Activated T-cell treated with anti-CD3 and anti-CD28 coated beads for 48 hours (primary cell): ENCODE results near the gene TP53RK.

ENCODE experiments used
- DNase-seq: peaks from one replicate; pipeline ENCODE4 v3.0.0-alpha.2; 2020; ENCODE audit warnings: low read depth

The TP53RK gene

DNA sequence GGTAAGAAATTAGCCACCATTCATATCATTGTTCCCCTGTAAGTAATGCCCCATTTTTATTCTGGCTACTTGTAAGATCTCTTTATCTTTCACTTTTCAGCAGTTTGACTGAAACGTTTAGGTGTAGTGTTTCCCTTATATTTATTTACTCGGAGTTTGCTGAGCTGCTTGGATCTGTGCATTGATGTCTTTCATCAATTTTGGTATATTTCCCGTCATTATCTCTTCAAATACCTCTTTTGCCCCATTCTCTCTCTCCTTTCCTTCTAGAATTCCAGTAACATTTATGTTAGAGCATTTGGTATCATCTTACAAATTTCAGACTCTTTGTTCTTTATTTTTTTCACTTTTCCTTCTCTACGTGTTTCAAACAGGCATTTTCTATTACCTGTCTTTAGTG, 28.8 kb downstream of the TP53RK start:
- DNase-seq = no peak

DNA sequence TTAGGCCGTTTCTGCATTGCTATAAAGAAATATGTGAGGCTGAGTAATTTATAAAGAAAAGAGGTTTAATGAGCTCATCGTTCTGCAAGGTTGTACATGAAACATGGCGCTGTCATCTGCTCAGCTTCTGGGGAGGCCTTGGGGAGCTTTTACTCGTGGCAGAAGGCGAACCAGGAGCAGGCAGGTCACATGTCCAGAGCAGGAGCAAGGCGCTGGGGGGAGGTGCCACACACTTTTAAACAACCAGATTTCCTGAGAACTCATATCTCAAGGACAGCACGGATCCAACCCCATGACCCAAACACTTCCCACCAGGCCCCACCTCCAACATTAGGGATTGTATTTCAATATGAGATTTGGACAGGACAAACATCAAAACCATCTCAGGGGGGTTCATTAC, 31.6 kb downstream of the TP53RK start:
- DNase-seq = no peak

GRCh38 chr20:46657137-46657536, 32.1 kb downstream of the TP53RK start:
- DNase-seq = no peak

GRCh38 chr20:46652699-46653098, 36.5 kb downstream of the TP53RK start:
- no peak for DNase-seq

GRCh38 chr20:46651091-46651962, 37.9 kb downstream of the TP53RK start, which contains the start of gene SLC13A3:
SLC13A3 (minus strand) TSS chr20:46651459; CDS start chr20:46651421, 38 bp downstream.
- DNase-seq = no peak

DNA sequence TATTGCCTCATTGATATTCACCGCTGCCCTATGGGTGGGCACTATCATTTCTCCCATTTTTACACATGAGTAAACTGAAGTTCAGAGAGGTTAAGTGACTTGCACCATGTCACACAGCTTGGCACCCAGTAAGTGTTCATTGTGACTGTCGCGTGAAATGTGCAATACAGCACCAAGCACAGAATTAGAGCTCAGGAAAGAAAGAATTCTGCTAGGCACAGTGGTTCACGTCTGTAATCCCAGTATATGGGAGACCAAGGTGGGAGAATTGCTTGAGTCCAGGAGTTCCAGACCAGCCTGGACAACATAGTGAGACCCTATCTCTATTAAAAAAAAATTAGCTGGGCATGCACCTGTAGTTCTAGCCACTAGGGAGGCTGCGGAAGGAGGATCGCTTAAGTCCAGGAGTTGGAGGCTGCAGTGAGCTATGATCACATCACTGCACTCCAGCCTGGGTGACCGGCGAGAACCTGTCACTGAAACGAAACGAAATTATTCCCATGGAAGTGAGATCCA, 38.6 kb downstream of the TP53RK start:
- DNase-seq = no peak

DNA sequence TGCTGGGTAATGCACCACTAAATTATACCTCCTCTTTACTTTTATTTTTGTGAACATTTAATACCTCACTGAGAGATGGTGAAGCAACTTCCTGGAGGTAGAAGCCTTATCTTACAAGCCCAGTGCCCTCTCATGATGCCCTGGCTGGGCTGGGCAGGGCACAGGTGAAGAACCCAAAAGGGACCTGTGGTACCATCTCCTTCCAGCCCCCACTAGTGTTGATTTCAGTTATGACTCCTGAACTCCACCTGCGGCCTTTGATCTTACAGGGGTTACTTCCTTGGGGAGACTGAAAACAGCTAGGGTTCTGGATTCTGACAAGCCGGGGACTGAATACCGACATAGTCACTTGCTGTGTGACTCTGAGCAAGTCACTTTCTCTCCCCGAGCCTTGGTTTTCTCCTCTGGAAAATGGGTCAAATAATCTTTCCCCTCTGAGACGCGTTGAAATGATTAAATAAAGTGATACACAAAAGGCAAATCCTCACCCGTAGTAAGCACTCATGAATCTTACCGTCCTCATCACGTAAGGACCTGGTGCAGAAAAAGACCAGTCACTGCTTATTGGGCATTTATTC, 39.2 kb downstream of the TP53RK start:
- DNase-seq = no peak

GRCh38 chr20:46649650-46649949, 39.6 kb downstream of the TP53RK start:
- no peak for DNase-seq

DNA sequence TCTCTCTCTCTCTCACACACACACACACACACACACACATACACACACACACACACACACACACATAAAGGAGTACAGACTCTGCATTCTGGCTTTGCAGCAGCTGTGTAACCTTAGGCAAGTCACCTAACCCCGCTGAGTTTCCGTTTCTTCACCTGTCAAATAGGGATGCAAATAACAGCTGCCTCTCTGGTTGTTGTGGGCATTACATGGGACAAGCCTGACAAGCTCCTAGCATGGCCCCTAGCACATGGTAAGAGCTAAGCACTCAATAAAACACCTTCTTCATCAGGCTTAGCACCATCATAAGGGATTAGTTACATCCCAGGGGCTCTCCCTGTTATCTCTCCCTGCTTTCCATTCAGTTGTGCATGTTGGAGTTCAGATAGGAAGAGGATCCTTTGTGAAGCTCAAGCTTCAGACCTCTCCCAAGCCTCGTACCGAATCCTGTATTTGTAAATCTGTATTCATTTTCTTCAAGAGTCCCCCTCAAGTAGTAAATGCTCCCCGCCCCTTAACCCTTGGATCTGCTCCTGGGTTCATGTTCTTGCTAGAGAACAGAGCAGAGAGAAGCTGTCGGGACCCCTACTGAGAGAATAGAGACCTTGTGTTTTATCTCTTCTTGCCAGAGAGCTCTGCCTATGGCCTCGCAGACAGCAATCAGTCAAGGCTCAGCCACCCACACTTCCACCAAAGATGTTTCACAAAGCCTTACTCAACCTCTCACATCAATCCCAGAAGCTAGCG, 40.2 kb downstream of the TP53RK start:
- no peak for DNase-seq

GRCh38 chr20:46647469-46647868, 41.8 kb downstream of the TP53RK start:
- DNase-seq = no peak

GRCh38 chr20:46646659-46647380, 42.4 kb downstream of the TP53RK start:
- no peak for DNase-seq

GRCh38 chr20:46646122-46646521, 43.1 kb downstream of the TP53RK start:
- no peak for DNase-seq

DNA sequence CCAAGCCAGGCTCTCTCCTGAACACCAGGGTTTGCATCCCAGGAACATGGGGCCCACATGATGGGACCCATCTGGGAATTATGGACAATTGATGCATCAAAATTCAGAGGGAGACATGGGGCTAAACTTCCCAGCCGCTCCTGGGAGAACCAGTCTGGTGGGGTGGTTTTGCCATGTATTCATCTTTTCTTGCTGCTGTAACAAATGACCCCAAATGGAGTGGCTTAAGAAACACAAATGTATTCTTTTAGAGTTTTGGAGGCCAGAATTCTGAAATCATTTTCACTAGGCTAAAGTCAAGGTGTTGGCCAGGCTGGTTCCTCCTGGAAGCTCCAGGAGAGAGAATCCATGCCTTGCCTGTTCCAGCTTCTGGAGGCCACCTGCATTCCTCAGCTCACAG, 44.5 kb downstream of the TP53RK start:
- no peak for DNase-seq

DNA sequence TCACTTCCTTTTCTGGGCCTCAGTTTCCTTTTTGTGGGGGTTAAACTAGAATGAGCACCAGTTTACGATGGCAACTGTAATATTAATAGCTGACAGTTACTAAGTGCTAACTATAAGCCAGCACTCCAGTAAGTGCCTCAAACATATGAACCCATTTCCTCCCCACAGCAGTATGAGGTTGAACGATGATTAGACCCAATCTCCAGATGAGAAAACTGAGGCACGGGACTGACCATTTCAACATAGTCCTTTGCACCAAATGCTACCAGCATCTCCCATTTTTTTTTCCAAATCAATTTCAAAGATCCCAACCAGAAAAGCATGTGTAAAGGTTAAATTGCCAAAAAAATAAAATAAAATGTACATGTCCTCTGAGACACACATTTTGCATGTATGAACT, 45.1 kb downstream of the TP53RK start:
- DNase-seq = no peak

- DNase-seq = no peak
Measured at GRCh38 chr20:46642969-46643343, 46.3 kb downstream of the TP53RK start.

DNA sequence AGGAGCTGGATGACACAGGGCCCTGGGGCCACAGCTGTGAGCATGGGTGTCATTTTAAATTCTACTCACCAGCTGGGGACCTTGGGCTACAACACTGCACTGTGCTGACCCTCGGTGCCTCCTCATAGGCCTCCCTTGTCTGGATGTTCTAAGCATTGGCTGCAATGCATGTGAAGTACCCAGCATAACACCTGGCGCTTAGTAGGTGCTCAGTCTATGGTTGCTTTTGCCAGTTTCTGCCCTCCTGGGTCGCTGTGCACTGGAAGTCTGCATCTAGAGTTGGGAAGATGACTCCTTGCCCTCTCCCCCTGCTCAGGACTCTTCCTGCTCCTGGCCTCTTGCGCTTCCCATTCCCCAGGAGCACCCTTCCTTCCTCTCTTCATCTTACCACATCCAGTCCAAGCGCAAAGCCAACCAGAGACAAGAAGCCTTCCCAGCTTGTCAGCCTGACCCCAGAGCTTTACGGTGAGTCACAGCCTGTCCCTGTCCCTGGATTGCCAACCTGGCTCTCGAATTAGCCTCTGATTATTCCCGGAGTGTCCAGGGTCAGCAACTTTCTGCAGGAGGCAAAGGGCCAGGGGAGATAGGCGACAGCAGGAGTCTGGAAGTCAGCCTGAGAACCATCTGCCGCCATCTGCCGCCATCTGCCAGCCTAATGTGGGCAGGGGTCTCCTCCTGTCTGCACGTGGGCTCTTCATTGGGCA, 46.8 kb downstream of the TP53RK start:
- no peak for DNase-seq

DNA sequence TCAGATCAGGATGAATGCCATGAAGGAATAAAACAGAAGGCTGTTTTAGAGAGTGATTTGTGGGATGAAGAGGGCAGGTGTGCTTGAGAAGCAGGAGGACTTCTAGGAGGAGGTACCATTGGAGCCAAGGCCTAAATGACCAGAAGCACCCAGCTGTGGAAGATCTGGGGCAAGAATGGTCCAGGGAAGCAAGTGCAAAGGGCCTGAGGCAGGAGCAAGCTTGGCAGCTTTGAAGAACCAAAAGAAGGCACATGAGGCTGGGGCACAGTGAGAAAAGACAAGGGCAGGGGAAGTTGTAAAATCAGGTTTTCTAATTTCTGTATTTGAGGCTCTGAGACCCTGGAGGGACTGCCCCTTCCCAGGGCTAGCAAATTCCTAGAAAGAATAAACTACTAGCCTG, 47.8 kb downstream of the TP53RK start:
- DNase-seq = no peak

GRCh38 chr20:46640536-46641311, 48.5 kb downstream of the TP53RK start:
- DNase-seq = no peak

- DNase-seq = no peak
Measured at GRCh38 chr20:46640044-46640443, 49.2 kb downstream of the TP53RK start.

DNA sequence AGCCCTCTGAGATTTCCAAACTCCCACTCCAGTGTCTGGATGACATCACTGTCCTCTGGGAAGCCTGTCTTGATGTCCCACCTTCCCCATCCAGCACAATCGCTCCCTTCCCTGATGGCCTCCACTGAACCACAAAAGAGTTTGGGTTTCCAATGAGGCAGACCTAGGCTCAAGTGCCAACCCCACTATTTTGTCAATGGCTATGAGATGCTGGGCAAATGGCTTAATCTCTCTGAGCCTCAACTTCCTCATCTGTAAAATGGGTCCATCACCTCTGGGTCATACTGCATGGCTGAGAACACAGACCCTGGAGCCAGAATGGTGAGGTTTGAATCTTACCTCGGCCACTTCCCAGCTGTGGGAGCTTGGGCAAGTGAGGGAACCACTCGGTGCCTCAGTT, 49.7 kb downstream of the TP53RK start:
- DNase-seq = no peak

DNA sequence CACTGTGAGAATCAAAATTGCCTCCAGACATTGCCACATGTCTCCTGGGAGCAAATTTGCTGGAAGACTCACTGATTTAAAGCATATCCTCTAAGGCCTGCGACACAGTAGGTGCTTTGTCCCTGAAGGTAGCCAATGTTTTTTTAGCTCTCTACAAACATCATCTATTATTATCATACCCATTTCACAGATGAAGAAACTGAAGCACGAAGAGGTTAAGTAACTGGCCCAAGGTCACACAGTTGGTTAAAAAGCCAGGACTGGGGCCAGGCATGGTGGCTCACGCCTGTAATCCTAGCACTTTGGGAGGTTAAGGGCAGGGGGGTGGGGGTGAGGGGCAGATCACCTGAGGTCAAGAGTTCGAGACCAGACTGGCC, 50.4 kb downstream of the TP53RK start:
- no peak for DNase-seq
